ENCODE results near the gene FGF21. TPM values are rescaled to one million over a fixed set of nuclear protein-coding genes. Genes with fewer than 3 reads are reported as not detected.

FGF21 gene
- total RNA-seq, 1 experiment from 2014 or later: not detected

DNA sequence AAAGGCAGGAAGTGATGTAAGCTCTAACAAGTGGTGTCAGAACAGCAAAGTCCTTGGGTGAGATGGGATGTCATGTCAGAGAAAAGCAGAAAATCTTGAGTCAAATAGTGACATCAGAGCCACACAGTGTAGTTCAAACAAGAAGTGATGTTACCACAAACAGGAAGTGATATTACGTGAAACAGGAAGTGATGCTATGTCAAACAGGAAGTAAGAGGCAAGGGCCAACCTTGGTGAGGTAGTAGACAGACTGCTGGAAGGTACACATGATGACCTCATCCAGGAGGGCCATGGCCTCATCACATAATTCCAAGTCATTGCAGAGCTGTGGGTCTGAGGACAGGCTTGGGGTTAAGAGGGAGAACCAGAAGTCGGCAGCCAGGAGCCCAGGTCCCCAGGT lies 28.8 kb upstream of the FGF21 start:
- H3K9me3 Mint-ChIP-seq (ENCODE audit: low read depth, unreplicated experiment): peaks cover 5% of the 10 kb centered on the region
- no peak overlapping the region for H3K4me3 Mint-ChIP-seq (ENCODE audit: low read depth, unreplicated experiment)
- peaks cover 9% of the 10 kb centered on the region for H3K4me1 Mint-ChIP-seq (ENCODE audit: low read depth, unreplicated experiment)
- no TSS peak for BruUV-seq (replicated peaks)
- CTCF ChIA-PET: no interaction called here
- intact Hi-C loops (cut with micrococcal nuclease; ENCODE audit: unreplicated experiment): no loop called here
- DNase-seq: no peak
- TF ChIP-seq, protein P1, sequence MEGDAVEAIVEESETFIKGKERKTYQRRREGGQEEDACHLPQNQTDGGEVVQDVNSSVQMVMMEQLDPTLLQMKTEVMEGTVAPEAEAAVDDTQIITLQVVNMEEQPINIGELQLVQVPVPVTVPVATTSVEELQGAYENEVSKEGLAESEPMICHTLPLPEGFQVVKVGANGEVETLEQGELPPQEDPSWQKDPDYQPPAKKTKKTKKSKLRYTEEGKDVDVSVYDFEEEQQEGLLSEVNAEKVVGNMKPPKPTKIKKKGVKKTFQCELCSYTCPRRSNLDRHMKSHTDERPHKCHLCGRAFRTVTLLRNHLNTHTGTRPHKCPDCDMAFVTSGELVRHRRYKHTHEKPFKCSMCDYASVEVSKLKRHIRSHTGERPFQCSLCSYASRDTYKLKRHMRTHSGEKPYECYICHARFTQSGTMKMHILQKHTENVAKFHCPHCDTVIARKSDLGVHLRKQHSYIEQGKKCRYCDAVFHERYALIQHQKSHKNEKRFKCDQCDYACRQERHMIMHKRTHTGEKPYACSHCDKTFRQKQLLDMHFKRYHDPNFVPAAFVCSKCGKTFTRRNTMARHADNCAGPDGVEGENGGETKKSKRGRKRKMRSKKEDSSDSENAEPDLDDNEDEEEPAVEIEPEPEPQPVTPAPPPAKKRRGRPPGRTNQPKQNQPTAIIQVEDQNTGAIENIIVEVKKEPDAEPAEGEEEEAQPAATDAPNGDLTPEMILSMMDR (IDR thresholded peaks at IDR 0.05; ENCODE audit: unreplicated experiment): no peak
- peaks cover 9% of the 10 kb centered on the region for H3K27me3 Mint-ChIP-seq (ENCODE audit: unreplicated experiment)
- H3K27ac Mint-ChIP-seq (ENCODE audit: unreplicated experiment): peak overlapping the region; percentile 7
- peaks cover 6% of the 10 kb centered on the region for H3K36me3 Mint-ChIP-seq (ENCODE audit: insufficient read depth, unreplicated experiment)

DNA sequence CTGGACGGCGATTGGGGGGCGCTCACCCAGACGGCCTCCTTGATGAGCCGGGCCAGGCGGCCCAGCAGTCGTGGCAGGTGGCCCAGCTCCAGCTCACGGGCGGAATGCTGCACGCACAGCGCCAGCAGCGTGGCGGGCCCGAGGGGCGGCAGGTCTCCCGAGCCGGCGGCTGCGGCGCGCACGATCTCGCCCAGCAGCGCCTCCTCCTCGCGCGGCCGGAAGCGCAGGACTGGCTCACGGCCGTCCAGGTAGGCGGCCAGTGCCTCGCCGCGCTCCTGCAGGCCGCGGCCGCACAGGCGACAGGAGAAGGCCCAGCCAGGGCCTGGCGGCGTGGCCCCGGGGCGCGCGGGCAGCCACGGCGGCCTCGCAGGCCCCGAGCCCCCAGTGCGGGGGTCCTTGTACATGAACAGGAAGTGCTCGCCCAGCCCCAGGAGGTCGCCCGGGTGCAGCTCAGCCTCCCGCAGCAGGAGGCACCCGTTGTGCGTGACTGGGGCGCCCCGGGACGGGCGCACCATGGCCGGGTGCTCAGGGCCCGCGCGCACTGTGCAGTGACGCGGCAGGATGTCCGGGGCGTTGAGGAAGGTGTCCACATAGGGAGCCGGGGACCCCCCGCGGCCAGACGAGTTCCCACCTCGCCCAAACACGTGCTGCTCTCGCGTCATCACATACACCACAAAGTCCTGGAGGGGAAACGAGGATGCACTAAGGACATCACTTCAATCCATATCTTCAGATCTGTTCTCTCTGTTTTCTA lies 26.2 kb upstream of the FGF21 start:
- CTCF ChIA-PET: no interaction called here
- H3K36me3 Mint-ChIP-seq (ENCODE audit: insufficient read depth, unreplicated experiment): peaks cover 6% of the 10 kb centered on the region
- BruUV-seq (replicated peaks): no TSS peak
- no peak overlapping the region for H3K27ac Mint-ChIP-seq (ENCODE audit: unreplicated experiment)
- peaks cover 9% of the 10 kb centered on the region for H3K4me1 Mint-ChIP-seq (ENCODE audit: low read depth, unreplicated experiment)
- intact Hi-C loops (cut with micrococcal nuclease; ENCODE audit: unreplicated experiment): no loop called here
- H3K4me3 Mint-ChIP-seq (ENCODE audit: low read depth, unreplicated experiment): no peak overlapping the region
- H3K27me3 Mint-ChIP-seq (ENCODE audit: unreplicated experiment): peaks cover 28% of the 10 kb centered on the region
- H3K9me3 Mint-ChIP-seq (ENCODE audit: low read depth, unreplicated experiment): peaks cover 5% of the 10 kb centered on the region
- TF ChIP-seq, protein P1 (IDR thresholded peaks at IDR 0.05; ENCODE audit: unreplicated experiment): no peak
- no peak for DNase-seq

DNA sequence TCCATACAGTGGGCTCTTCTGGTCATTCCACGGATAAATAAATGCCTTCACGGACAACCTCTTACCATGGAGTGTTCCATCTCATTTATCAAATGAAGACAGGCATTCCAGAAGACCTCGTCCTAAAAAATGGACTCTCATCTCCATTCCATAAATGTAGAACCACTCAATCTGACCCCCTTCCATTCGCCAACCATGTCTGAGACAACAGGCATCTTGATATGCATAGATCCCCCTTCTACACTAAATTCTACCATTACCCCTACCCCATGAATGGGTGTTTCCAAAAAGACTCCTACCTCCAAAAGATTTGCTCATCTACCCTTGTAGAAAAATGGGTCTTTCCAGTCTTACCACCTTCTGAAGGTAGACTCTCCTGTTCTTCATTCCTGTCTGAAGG lies 23.9 kb upstream of the FGF21 start:
- no TSS peak for BruUV-seq (replicated peaks)

DNA sequence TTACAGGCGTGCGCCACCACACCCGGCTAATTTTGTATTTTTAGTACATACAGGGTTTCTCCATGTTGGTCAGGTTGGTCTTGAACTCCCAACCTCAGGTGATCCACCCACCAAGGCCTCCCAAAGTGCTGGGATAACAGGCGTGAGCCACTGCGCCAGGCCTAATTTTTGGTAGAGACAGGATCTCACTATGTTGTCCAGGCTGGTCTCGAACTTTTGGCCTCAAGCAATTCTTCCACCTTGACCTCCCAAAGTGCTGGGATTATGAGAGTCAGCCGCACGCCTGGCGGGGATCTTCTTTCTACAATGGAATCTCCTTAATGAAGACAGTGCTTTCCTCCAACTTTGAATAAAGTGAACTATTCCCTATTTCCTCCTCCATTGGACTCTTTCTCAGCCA lies 20.7 kb upstream of the FGF21 start:
- Mint-ChIP-seq H3K9me3 (ENCODE audit: low read depth, unreplicated experiment) (no peaks in the 10 kb centered on the region), H3K4me1 (ENCODE audit: low read depth, unreplicated experiment) (peaks cover 8% of the 10 kb centered on the region), H3K27ac (ENCODE audit: unreplicated experiment) (peak overlapping the region; percentile 65), H3K4me3 (ENCODE audit: low read depth, unreplicated experiment) (peak overlapping the region; percentile 80), H3K36me3 (ENCODE audit: insufficient read depth, unreplicated experiment) (peaks cover 17% of the 10 kb centered on the region), H3K27me3 (ENCODE audit: unreplicated experiment) (peaks cover 40% of the 10 kb centered on the region)
- TF ChIP-seq, protein P1 (IDR thresholded peaks at IDR 0.05; ENCODE audit: unreplicated experiment): no peak
- no TSS peak for BruUV-seq (replicated peaks)
- CTCF ChIA-PET: interaction anchor here (1.3 kb wide), 1 partner anchor 10 kb away, joined by 3 read pairs; no protein-coding TSS in a partner anchor
- DNase-seq: no peak
- intact Hi-C loops (cut with micrococcal nuclease; ENCODE audit: unreplicated experiment): loop anchor here (5.0 kb wide), 1 partner anchor 57 kb away; no protein-coding TSS in a partner anchor

More for the DNA sequence above, 23.9 kb upstream of the FGF21 start:
- intact Hi-C loops (cut with micrococcal nuclease; ENCODE audit: unreplicated experiment): no loop called here
- TF ChIP-seq, protein P1 (IDR thresholded peaks at IDR 0.05; ENCODE audit: unreplicated experiment): no peak
- no peak overlapping the region for H3K27ac Mint-ChIP-seq (ENCODE audit: unreplicated experiment)
- no peak overlapping the region for H3K4me3 Mint-ChIP-seq (ENCODE audit: low read depth, unreplicated experiment)
- peaks cover 40% of the 10 kb centered on the region for H3K27me3 Mint-ChIP-seq (ENCODE audit: unreplicated experiment)
- CTCF ChIA-PET: no interaction called here
- peaks cover 12% of the 10 kb centered on the region for H3K36me3 Mint-ChIP-seq (ENCODE audit: insufficient read depth, unreplicated experiment)
- DNase-seq: no peak
- H3K4me1 Mint-ChIP-seq (ENCODE audit: low read depth, unreplicated experiment): no peaks in the 10 kb centered on the region
- H3K9me3 Mint-ChIP-seq (ENCODE audit: low read depth, unreplicated experiment): peaks cover 3% of the 10 kb centered on the region
